Endothelial cell of umbilical vein (primary cell): ENCODE measurements around the gene ST8SIA6.

Source experiments
- EZH2 ChIP-seq: IDR thresholded peaks from 2 replicates; pipeline ENCODE4 v1.6.1; 2012; ENCODE audit warnings: borderline replicate concordance, low read depth, mild to moderate bottlenecking, moderate library complexity, low read length, inconsistent platforms; ENCODE audit not compliant: severe bottlenecking
- POLR2AphosphoS5 ChIP-seq: IDR thresholded peaks from 2 replicates; pipeline ENCODE4 v1.6.1; 2012; ENCODE audit warnings: low read depth, mild to moderate bottlenecking, control low read depth, low read length, moderate library complexity; ENCODE audit not compliant: insufficient read depth
- TF ChIP-seq, protein P1 (sequence below), 2 donors: IDR thresholded peaks; 1 replicate in 1 of 2; 2 replicates in 1 of 2; pipeline ENCODE4 v1.5.1; 2011; ENCODE audit warnings: low read length in 2 of 2, mild to moderate bottlenecking in 2 of 2, moderate library complexity in 2 of 2, control low read depth in 1 of 2, inconsistent platforms in 1 of 2, low read depth in 1 of 2; ENCODE audit not compliant: insufficient read depth in 1 of 2; ENCODE audit errors: extremely low read depth in 1 of 2

DNA sequence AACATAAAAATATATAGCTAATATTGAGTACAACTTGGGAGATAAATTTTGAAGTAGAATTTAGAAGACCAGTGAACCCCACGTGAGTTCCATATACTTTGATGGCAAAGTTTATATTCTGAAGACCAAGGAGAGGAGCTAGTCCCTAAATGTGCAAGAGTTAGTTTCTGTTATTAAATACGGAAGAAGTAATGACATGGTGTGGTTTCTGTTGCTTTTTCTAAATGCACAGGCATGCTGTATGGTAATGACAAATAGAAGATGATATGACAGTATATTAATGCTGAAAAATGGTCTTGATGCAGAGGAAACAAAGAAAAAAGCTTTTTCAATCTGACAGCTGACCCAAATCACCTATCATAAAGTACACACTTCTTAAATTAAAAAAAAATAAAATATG, 101.8 kb downstream of the ST8SIA6 start:
- TF ChIP-seq, protein P1, sequence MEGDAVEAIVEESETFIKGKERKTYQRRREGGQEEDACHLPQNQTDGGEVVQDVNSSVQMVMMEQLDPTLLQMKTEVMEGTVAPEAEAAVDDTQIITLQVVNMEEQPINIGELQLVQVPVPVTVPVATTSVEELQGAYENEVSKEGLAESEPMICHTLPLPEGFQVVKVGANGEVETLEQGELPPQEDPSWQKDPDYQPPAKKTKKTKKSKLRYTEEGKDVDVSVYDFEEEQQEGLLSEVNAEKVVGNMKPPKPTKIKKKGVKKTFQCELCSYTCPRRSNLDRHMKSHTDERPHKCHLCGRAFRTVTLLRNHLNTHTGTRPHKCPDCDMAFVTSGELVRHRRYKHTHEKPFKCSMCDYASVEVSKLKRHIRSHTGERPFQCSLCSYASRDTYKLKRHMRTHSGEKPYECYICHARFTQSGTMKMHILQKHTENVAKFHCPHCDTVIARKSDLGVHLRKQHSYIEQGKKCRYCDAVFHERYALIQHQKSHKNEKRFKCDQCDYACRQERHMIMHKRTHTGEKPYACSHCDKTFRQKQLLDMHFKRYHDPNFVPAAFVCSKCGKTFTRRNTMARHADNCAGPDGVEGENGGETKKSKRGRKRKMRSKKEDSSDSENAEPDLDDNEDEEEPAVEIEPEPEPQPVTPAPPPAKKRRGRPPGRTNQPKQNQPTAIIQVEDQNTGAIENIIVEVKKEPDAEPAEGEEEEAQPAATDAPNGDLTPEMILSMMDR (IDR thresholded peaks at IDR 0.05; ENCODE audit: extremely low read depth in 1 of 2, insufficient read depth in 1 of 2, low read depth in 1 of 2, low read length in 2 of 2), result no peak
- TF ChIP-seq EZH2, result no peak
- TF ChIP-seq POLR2AphosphoS5, result no peak
